HG02642 (cell line): ENCODE data around the gene PPP2R1B.
"Not testable (repeated sequence)": the region's sequence is repeated elsewhere in the genome, so short reads cannot be mapped to it uniquely, and the experiment has no call there.

Experiments
- ATAC-seq: cut with Tn5 transposase; IDR thresholded peaks from one replicate; pipeline ENCODE4 v1.9.1; 2021; ENCODE audit warnings: mild to moderate bottlenecking; ENCODE audit not compliant: unreplicated experiment, poor library complexity

Gene PPP2R1B

GRCh38 chr11:111785076-111785475 lies 18.9 kb upstream of the PPP2R1B start:
- ATAC-seq: no peak

- not testable (repeated sequence) for ATAC-seq
Observed at GRCh38 chr11:111784311-111784710, 18.1 kb upstream of the PPP2R1B start.

- no peak for ATAC-seq
Observed at GRCh38 chr11:111782109-111782741, 16.0 kb upstream of the PPP2R1B start.

GRCh38 chr11:111779118-111779517 lies 12.9 kb upstream of the PPP2R1B start:
- no peak for ATAC-seq

- no peak for ATAC-seq
Observed at GRCh38 chr11:111778047-111778558, 11.9 kb upstream of the PPP2R1B start.

DNA sequence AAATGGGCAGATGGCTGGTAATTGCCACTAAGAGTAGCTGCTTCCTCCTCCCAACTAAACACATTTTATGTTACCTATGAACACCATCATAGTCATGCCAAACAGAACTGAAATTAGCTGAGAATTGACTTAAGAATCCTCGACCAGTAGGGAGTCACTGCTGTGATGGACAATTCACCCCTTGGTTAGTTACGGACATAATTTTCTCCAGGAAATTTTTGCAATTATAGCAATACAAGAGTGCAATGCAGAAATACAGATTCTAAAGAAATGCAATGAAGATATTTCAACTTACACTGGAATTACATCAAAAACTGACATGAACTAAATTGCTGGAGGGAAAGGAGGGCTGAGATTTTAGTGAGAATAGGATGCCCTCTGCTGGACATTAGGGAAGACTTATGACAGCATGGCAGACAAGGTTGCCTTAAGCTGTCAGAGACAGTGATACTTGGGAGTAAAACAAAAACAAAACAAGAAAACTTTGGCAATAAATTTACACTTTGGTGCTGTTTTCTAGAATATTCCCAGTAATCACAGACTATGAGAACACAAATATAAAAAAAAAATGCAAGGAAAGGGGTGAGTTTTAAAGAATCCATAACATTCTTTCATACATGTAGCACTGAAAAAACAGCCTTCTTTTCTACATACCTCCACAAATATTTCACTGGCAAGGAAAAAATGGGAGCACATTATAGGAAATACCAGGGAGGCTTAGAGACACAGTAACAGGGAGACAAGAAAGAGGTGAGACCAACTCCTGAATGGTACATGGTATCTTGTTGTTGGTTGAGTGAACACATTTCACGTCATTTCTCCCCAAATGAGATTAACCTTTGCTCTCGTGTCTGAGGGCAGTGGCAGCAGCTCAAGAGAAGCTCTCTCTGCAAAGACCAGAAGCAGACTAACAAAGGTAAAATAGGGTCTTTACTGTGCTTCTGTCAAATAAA lies 11.2 kb upstream of the PPP2R1B start:
- ATAC-seq: peak; percentile 58

- peak; percentile 96 for ATAC-seq
Observed at GRCh38 chr11:111776398-111777093, 10.4 kb upstream of the PPP2R1B start.

GRCh38 chr11:111774955-111775710 lies 8.9 kb upstream of the PPP2R1B start:
- no peak for ATAC-seq

DNA sequence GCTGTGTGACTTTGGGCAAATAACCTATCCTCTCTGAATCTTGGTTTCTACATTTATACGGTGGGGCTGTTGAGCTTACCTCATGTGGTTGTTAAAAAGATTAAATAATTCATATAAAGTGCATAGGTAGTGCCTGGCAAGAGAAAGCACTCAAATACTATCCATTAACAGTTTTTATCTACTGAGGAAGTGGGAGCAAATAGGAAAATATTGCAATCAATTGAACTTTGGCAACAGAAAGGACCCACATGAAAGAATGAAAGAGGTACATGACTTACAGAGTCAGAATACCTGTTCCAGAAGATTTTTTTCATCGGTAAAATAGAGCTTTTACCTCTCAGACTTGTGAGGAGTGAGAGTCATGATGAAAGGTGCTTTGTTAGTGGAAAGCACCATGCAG lies 6.3 kb upstream of the PPP2R1B start:
- no peak for ATAC-seq

GRCh38 chr11:111771205-111771604 lies 5.0 kb upstream of the PPP2R1B start:
- not testable (repeated sequence) for ATAC-seq

DNA sequence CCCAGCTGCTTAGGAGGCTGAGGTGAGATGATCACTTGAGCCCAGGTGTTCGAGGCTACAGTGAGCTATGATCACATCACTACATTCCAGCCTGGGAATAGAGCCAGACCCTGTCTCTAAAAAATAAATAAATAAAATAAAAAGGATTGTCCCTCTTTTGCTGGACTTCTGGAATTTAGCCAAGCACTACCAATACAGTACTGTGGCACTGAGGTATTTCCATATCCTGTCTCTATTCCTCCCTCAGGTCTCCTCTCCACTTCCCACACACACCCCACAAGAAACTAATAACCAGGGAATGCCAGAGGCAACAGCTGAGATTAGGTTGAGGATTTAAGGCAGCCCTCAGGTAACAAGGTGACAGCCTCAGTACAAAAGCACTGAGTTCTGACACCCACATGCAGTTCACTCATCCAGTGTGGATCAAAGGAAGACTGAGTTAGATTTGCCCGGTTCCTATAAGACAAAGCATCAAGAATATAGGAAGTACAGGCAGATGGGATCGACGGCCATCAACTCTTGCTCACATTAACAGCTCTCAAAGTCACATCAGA lies 4.5 kb upstream of the PPP2R1B start:
- ATAC-seq: no peak

GRCh38 chr11:111766834-111767142 lies 599 bp upstream of the PPP2R1B start:
- peak; percentile 7 for ATAC-seq

DNA sequence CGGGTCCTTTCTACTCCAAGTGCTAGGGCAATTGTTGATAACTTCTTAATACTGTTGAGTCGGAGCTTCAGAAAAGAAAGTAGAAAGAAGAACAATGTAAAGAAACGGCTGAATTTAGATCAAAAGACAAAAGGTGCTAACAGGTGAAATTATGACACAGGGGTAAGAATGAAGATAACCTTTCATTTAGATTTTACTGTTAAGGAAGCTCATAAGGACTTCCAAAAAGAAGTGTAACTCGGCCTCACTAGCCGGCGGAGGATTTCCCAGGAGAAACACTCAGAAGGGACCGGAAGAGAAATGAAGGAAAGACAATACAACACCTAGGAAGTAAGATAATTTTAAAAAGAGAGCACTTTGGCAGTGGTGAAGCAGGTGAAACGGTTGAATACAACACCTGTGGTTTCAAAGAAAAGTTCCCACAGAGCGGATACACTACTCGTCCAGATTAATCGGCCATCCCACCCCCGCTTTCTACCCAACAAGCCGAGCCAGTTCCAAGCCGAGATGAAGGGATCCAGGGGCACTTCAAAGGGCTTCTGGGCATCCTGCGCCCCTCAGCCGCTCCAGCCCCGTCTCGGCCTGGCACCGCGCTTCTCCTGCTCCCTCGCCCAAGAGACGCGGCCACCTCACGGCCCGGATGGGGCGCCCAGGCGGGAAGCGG lies 737 bp downstream of the PPP2R1B start:
- ATAC-seq: peak; percentile 39

DNA sequence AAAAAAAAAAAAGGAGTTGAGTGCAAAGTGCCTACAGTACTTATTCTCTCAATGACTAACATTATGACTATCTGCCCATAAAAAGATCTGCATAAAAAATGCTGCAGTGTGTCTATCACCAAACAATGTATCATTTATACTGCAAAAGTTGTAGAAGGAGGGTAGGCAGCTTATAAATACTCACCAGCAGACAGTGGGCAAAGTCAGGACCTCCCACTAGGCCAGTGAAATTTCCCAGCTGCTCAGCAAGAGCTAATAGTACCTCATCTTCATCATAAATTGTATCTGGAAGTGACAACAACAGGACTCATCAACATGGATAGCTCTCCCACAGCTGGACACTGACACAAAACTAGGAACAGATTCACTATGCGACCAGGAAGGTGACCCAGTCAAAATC lies 1.6 kb downstream of the PPP2R1B start:
- no peak for ATAC-seq

DNA sequence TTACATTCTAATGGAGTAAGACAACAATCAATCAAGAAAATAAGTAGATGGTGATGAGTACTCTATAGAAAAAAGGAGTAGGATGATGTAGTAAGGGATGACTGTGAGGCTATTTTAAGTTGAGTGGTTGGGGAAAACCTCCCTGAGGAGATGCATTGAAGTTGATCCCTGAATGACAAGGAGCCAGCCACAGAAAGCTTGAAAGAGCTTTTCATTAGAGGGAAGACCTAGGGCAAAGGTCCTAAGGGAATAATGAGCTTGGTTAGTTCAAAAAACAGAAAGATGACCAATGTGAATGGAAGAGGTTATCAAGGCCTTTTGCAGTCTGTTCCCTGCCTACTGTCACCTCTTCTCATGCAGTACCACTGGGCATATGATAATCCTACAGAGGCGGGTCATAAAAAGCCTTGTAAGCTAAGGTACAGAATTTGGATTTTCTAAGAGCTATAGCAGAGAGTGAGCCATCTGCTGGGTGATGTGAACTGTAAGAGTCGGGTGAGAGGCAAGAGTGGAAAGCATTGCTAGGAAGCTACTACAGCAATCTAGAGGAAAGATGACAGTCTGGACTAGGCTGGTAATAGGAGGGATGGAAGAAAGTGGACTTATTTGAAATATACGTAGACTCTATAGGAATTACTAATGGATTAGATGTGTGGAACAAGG lies 3.1 kb downstream of the PPP2R1B start:
- ATAC-seq: no peak

- no peak for ATAC-seq
Observed at GRCh38 chr11:111762526-111762925, 3.7 kb downstream of the PPP2R1B start.

DNA sequence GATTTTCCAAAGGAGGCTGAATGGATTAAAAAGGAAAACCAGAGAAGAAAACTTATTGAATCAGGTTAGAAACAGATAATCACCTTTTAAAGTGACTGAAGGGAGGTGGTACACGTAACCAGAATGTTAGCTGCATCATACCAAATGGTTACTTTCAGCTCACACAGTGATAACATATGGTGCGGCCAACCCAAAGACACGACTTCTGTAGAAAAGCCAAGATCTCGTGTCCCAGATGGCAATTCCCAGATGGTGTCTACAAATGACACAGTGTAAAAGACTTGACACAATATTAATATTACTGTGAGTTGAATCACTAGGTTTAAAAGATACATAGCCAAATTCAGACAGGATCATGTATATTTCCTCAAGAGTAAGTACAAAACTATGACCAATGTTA lies 5.2 kb downstream of the PPP2R1B start:
- ATAC-seq: no peak

DNA sequence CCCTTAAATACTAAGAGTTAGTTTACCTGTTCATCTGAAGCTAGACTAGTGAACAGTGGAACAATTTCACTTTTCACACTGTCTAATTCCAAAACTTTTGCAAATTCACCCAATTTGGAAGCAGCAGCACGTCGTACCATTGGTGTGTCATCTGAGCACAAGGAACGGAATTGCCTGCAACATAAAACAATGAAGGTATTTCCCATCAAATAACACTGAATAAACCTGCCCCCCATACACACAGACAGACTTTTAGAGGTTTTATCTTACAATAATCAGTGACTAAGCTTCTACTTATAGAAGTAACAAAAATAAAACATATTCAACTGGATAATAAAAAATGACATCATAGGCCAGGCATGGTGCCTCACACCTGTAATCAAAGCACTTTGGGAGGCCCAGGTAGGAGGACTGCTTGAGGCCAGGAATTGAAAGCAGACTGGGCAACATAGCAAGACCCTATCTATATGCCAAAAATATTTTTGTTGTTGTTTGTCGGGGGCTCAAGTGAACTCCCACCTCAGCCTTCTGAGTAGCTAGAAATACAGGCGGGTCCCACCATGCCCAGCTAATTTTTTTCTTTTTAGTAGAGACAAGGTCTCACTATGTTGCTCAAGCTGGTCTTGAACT lies 6.3 kb downstream of the PPP2R1B start:
- ATAC-seq: no peak
